ENCODE data around the gene LUC7L2. TPM values are rescaled to one million over a fixed set of nuclear protein-coding genes. Genes with fewer than 3 reads are reported as not detected.
"Not testable (repeated sequence)": the region's sequence is repeated elsewhere in the genome, so short reads cannot be mapped to it uniquely, and the experiment has no call there.

Gene LUC7L2, protein sequence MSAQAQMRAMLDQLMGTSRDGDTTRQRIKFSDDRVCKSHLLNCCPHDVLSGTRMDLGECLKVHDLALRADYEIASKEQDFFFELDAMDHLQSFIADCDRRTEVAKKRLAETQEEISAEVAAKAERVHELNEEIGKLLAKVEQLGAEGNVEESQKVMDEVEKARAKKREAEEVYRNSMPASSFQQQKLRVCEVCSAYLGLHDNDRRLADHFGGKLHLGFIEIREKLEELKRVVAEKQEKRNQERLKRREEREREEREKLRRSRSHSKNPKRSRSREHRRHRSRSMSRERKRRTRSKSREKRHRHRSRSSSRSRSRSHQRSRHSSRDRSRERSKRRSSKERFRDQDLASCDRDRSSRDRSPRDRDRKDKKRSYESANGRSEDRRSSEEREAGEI
- 137 to 145 TPM (median 142 TPM) in 3 replicates for total RNA-seq

DNA sequence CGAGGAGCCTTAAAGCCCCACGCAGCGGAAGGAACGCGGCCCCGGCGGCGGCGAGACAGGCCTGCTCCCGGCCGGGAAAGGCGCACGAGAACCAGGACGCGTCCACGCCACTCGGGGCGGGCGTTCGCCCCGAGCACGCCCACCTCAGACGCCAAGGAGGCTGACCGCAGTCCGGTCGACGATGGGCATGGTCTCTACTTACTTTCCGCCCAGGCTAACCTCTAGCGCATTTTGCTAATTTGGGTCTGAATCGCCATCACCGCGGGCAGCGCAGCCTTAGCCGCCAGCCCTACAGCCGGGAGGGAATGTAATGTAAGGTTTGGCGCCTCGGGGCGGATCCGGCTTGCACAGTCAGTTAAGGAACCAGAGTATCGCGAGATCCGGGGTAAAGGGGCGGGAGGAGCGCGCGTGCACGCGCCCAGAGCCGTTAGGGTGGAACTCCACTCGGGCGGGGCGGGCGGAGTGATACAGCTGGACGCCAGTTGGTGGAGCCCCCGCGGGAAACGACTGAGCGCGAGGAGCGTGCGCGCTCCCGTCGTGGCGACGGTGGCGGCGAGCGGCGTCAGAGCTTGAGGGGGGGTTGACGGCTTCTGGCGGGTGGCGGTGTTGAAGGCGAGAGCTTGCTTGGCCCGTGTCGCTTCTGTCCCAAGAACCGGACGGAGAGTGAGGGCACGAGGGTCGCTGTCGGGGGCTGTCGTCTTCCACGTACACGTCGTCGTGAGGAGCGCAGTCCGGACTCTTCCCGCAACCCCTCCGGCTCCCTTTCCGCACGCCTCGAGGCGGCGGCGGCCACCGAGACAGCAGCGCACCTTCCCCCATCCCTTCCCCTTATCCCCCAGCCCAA lies at the start of gene LUC7L2:
Gene LUC7L2, plus strand, starts transcription at position 529 of the 844 bp plus-strand sequence. CDS start 368 bp downstream, outside the sequence.
- TF ChIP-seq, protein P1, sequence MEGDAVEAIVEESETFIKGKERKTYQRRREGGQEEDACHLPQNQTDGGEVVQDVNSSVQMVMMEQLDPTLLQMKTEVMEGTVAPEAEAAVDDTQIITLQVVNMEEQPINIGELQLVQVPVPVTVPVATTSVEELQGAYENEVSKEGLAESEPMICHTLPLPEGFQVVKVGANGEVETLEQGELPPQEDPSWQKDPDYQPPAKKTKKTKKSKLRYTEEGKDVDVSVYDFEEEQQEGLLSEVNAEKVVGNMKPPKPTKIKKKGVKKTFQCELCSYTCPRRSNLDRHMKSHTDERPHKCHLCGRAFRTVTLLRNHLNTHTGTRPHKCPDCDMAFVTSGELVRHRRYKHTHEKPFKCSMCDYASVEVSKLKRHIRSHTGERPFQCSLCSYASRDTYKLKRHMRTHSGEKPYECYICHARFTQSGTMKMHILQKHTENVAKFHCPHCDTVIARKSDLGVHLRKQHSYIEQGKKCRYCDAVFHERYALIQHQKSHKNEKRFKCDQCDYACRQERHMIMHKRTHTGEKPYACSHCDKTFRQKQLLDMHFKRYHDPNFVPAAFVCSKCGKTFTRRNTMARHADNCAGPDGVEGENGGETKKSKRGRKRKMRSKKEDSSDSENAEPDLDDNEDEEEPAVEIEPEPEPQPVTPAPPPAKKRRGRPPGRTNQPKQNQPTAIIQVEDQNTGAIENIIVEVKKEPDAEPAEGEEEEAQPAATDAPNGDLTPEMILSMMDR (IDR thresholded peaks at IDR 0.05; ENCODE audit: unreplicated experiment) = no peak
- no peaks in the 10 kb centered on the region for H3K9me3 Mint-ChIP-seq
- peaks cover 25% of the 10 kb centered on the region for H3K4me1 Mint-ChIP-seq
- H3K27ac Mint-ChIP-seq = peak within 1 kb of the TSS; percentile 100
- no peaks in the 10 kb centered on the region for H3K27me3 Mint-ChIP-seq (ENCODE audit: low read depth)
- peaks cover 5% of the 10 kb centered on the region for H3K36me3 Mint-ChIP-seq
- DNase-seq (ENCODE audit: low spot score in 2 of 2, unreplicated experiment in 2 of 2) = peak; percentile 99
- peak within 1 kb of the TSS; percentile 96 for H3K4me3 Mint-ChIP-seq

DNA sequence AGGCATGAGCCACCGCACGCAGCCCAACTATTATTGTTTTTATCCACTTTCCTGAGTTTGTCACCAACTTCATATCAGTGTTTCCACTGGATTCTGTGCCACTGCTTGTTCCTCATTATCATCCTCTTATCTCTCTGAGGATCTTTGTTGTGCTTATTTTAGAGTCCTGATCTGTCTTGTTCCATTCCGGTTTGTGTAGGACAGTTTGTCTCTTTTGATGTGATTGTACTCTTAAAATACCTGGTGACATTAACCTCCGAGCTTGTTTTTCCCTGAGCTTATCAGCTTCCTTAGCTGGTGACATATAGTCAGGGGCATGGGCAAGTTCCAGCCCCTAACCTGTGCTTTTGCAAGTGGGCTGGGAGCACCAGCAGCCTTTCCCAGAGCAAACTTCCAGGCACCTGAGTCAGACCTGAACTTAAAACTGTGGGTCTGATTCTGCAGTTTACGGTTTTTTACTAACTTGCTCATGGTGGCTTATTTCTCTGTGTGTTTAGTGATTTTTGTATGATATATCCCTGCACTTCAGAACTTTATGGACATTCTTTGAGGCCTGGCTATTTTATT lies 41.7 kb upstream of the LUC7L2 start:
- no peak for DNase-seq (ENCODE audit: low spot score in 2 of 2, unreplicated experiment in 2 of 2)

DNA sequence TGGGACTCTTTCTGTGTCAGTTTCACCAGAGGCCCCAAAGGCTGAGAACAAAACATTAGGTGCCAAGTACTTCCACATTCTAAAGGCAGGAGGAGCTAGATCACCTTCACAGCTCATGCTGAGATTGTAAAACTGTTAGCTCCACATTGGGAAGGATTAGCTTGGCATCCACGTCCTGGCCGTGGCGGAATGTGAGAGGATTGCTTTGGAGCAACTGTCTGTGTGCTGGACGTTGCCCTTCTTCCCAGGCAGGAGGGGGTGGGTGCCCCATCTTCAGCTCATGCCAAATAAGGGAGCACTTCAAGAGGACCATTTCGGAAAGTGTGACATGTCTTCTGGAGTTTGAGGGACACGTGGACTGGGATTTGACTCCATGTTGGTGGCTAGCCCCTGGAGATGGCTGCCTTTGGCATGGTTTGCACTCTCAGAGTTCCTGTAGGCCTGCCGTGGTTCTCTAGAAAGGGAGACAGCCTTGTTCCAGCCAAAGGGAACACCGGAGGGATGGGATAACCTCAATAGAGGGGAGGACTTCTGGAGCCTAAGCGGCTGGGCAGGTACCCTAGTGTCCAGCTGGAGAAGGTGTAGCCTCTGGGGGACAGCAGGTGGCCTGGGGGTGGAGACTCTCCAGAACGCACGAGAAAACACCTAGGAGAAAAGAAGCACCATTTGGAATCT lies 38.5 kb upstream of the LUC7L2 start:
- Mint-ChIP-seq H3K36me3 (no peaks in the 10 kb centered on the region), H3K27me3 (ENCODE audit: low read depth) (no peaks in the 10 kb centered on the region), H3K4me3 (no peak overlapping the region), H3K9me3 (no peaks in the 10 kb centered on the region), H3K27ac (no peak overlapping the region), H3K4me1 (no peaks in the 10 kb centered on the region)
- TF ChIP-seq, protein P1 (IDR thresholded peaks at IDR 0.05; ENCODE audit: unreplicated experiment) = no peak
- no peak for DNase-seq (ENCODE audit: low spot score in 2 of 2, unreplicated experiment in 2 of 2)

More for the DNA sequence above, 41.7 kb upstream of the LUC7L2 start:
- TF ChIP-seq, protein P1 (IDR thresholded peaks at IDR 0.05; ENCODE audit: unreplicated experiment) = no peak
- Mint-ChIP-seq H3K27me3 (ENCODE audit: low read depth) (no peaks in the 10 kb centered on the region), H3K4me3 (no peak overlapping the region), H3K9me3 (no peaks in the 10 kb centered on the region), H3K36me3 (no peaks in the 10 kb centered on the region), H3K27ac (no peak overlapping the region), H3K4me1 (no peaks in the 10 kb centered on the region)

DNA sequence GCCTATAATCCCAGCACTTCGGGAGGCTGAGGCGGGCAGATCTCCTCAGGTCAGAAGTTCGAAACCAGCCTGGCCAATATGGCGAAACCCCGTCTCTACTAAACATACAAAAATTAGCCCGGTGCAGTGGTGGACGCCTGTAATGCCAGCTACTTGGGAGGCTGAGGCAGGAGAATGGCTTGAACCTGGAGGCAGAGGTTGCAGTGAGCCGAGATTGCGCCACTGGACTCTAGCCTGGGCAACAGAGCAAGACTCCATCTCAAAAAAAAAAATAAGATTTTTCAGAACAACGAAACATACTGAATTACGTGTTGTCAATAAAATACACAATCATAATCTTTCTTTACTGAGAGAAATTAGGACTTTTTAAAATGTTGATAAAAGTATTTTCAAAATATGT lies 35.0 kb upstream of the LUC7L2 start:
- H3K4me3 Mint-ChIP-seq; H3K36me3 Mint-ChIP-seq; H3K27ac Mint-ChIP-seq; H3K4me1 Mint-ChIP-seq; H3K27me3 Mint-ChIP-seq (ENCODE audit: low read depth); H3K9me3 Mint-ChIP-seq; DNase-seq (ENCODE audit: low spot score in 2 of 2, unreplicated experiment in 2 of 2): not testable (repeated sequence)

DNA sequence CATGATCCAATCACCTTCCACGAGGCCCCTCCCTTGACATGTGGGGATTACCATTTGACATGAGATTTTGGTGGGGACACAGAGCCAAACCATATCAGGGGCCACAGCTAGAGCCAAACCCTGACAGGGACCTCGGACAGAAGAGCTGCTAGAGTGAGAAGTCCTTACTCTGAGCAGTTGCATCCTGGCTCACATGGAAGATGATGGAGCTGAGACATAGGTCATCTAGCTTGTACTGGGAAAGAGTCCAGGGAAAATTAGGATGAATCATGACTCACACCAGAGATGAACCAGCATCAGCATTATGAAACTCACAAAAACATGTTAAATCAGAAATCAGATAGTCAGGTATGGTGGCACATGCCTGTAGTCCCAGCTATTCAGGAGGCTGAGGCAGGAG lies 31.3 kb upstream of the LUC7L2 start:
- Mint-ChIP-seq H3K27ac (no peak overlapping the region), H3K4me3 (no peak overlapping the region), H3K4me1 (peaks cover 6% of the 10 kb centered on the region), H3K27me3 (ENCODE audit: low read depth) (no peaks in the 10 kb centered on the region), H3K9me3 (no peaks in the 10 kb centered on the region), H3K36me3 (no peaks in the 10 kb centered on the region)
- TF ChIP-seq, protein P1 (IDR thresholded peaks at IDR 0.05; ENCODE audit: unreplicated experiment) = no peak
- DNase-seq (ENCODE audit: low spot score in 2 of 2, unreplicated experiment in 2 of 2) = no peak

Measured in mesothelial cell of epicardium (in vitro differentiated cells).